ENCODE results near the gene PCDH17.

Gene PCDH17

GRCh38 chr13:57635541-57636085 is 4.1 kb downstream of the PCDH17 start:
- DNase-seq: no peak

GRCh38 chr13:57636816-57637215 is 5.3 kb downstream of the PCDH17 start:
- DNase-seq: no peak

GRCh38 chr13:57637515-57637914 is 6.0 kb downstream of the PCDH17 start:
- no peak for DNase-seq

- DNase-seq: no peak
Observed at GRCh38 chr13:57638186-57638890, 6.8 kb downstream of the PCDH17 start.

GRCh38 chr13:57640607-57641006 is 9.1 kb downstream of the PCDH17 start:
- no peak for DNase-seq

GRCh38 chr13:57641051-57641450 is 9.5 kb downstream of the PCDH17 start:
- no peak for DNase-seq

- DNase-seq: peak; percentile 24
Observed at GRCh38 chr13:57644106-57644505, 12.6 kb downstream of the PCDH17 start.

- DNase-seq: no peak
Observed at GRCh38 chr13:57653229-57653989, 21.9 kb downstream of the PCDH17 start.

GRCh38 chr13:57665481-57665880 is 33.9 kb downstream of the PCDH17 start:
- DNase-seq: no peak

- DNase-seq: peak; percentile 76
Observed at GRCh38 chr13:57666131-57666953, 34.8 kb downstream of the PCDH17 start.

- no peak for DNase-seq
Observed at GRCh38 chr13:57672168-57672567, 40.6 kb downstream of the PCDH17 start.

- DNase-seq: no peak
Observed at GRCh38 chr13:57673197-57673596, 41.7 kb downstream of the PCDH17 start.

GRCh38 chr13:57675526-57675925 is 44.0 kb downstream of the PCDH17 start:
- no peak for DNase-seq

GRCh38 chr13:57680609-57681008 is 49.1 kb downstream of the PCDH17 start:
- no peak for DNase-seq

GRCh38 chr13:57682128-57682716 is 50.7 kb downstream of the PCDH17 start:
- no peak for DNase-seq

GRCh38 chr13:57698851-57699250 is 67.3 kb downstream of the PCDH17 start:
- no peak for DNase-seq

GRCh38 chr13:57704031-57704430 is 72.5 kb downstream of the PCDH17 start:
- DNase-seq: no peak

GRCh38 chr13:57716295-57716694 is 84.8 kb downstream of the PCDH17 start:
- no peak for DNase-seq

GRCh38 chr13:57724486-57725272 is 93.1 kb downstream of the PCDH17 start:
- DNase-seq: no peak

- no peak for DNase-seq
Observed at GRCh38 chr13:57725480-57725879, 93.9 kb downstream of the PCDH17 start.

- DNase-seq: no peak
Observed at GRCh38 chr13:57726981-57727380, 95.4 kb downstream of the PCDH17 start.

- peak; percentile 72 for DNase-seq
Observed at GRCh38 chr13:57734306-57734705, 102.8 kb downstream of the PCDH17 start.
